EL (cell line): Measurements from ENCODE around the gene BRF1.
A peak's percentile ranks its signal among the peaks of the same experiment; 100 is the strongest.

Experiments
- DNase-seq: peaks from one replicate; pipeline ENCODE4 v3.0.0-alpha.2; 2016

Gene BRF1

GRCh38 chr14:105187935-105188524 lies 112.8 kb downstream of the BRF1 start:
- no peak for DNase-seq

- DNase-seq, result no peak
Measured at GRCh38 chr14:105187116-105187515, 113.7 kb downstream of the BRF1 start.

- no peak for DNase-seq
Measured at GRCh38 chr14:105185973-105186372, 114.8 kb downstream of the BRF1 start.

- no peak for DNase-seq
Measured at GRCh38 chr14:105185001-105185400, 115.8 kb downstream of the BRF1 start.

- no peak for DNase-seq
Measured at GRCh38 chr14:105184461-105184860, 116.3 kb downstream of the BRF1 start.

- no peak for DNase-seq
Measured at GRCh38 chr14:105182296-105183020, 118.3 kb downstream of the BRF1 start.

- no peak for DNase-seq
Measured at GRCh38 chr14:105181549-105182295, 119.1 kb downstream of the BRF1 start.

GRCh38 chr14:105180592-105181548 lies 119.9 kb downstream of the BRF1 start, which contains the start of gene NUDT14:
TSS of gene NUDT14 (minus strand) at chr14:105181312. CDS start at chr14:105181209, 103 bp downstream.
- DNase-seq, result peak; percentile 56

GRCh38 chr14:105179191-105179590 lies 121.6 kb downstream of the BRF1 start:
- no peak for DNase-seq

GRCh38 chr14:105178868-105179140 lies 122.0 kb downstream of the BRF1 start:
- no peak for DNase-seq

- DNase-seq, result no peak
Measured at GRCh38 chr14:105178069-105178867, 122.5 kb downstream of the BRF1 start.

- no peak for DNase-seq
Measured at GRCh38 chr14:105177082-105177481, 123.7 kb downstream of the BRF1 start.

GRCh38 chr14:105176513-105176912 lies 124.3 kb downstream of the BRF1 start:
- no peak for DNase-seq

GRCh38 chr14:105173901-105174894 lies 126.6 kb downstream of the BRF1 start:
- no peak for DNase-seq

- no peak for DNase-seq
Measured at GRCh38 chr14:105173145-105173544, 127.7 kb downstream of the BRF1 start.

- no peak for DNase-seq
Measured at GRCh38 chr14:105172476-105172875, 128.3 kb downstream of the BRF1 start.

GRCh38 chr14:105171004-105171673 lies 129.7 kb downstream of the BRF1 start:
- DNase-seq, result no peak

GRCh38 chr14:105169776-105170655 lies 130.8 kb downstream of the BRF1 start:
- DNase-seq, result no peak

- DNase-seq, result no peak
Measured at GRCh38 chr14:105168979-105169507, 131.8 kb downstream of the BRF1 start.
